ENCODE results near the gene NOSIP.

The NOSIP gene

DNA sequence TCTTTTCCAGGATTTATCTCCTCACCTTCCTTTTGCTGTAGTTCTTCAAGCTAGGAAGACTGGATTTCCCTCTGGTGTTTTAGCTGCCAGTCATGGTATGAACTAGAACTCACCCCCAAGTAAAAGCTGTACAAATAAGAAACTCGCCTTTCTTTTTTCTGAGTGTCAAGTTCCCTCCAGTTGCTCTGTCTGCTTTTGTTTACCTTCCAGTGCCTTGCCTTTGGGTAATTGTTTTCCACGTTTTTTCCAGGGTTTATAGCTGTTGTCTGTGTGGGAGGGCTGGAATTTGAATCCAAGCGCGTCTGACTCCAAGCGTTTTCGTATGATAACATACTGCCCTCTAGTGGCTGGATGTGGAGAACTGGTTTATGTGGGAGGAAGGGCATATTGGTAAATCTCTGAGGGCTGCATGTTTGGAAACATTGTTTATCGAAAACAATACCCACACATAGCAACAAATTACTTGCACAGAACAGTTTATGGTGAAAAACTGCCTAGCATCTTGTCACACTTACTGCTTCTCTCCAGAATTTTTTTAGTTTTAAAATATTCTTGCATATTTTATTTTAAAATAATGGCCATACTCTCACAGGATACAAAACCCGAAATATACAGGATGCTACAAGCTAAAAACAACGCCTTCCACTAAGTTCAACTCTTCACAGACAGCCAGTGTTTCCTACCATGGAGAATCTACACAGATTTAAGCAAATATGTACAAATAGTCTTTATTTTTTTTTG is 33.4 kb downstream of the NOSIP start:
- peak; percentile 38 to 60 for DNase-seq (ENCODE audit: low read depth in 2 of 2)

DNA sequence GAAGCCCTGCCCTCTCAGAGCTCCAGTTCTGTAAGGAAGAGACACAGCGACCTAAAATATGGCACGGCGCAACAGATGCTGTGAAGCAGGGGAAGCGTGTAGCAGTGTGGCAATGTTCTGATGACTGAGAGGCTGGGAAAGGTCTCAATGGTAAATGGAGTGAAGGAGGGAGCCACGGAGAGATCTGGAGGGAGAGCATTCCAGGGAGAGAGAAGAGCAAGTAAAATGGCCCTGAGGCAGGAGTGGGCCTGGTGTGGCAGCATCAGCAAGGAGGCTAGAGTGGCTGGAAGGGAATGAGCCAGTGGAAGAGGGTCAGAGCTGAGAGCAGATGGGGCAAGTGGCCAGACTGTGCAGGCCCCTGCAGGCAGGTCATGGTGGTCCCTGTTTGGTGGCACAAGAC is 36.2 kb downstream of the NOSIP start:
- DNase-seq (ENCODE audit: low read depth in 2 of 2), result no peak

DNA sequence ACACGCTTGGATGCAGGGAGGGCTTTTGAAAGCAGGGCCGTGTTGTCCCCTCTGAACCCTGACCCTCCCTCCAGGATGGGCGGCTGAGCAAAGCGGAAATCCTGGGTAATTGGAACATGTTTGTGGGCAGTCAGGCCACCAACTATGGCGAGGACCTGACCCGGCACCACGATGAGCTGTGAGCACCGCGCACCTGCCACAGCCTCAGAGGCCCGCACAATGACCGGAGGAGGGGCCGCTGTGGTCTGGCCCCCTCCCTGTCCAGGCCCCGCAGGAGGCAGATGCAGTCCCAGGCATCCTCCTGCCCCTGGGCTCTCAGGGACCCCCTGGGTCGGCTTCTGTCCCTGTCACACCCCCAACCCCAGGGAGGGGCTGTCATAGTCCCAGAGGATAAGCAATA is 37.3 kb downstream of the NOSIP start:
- no peak for DNase-seq (ENCODE audit: low read depth in 2 of 2)

DNA sequence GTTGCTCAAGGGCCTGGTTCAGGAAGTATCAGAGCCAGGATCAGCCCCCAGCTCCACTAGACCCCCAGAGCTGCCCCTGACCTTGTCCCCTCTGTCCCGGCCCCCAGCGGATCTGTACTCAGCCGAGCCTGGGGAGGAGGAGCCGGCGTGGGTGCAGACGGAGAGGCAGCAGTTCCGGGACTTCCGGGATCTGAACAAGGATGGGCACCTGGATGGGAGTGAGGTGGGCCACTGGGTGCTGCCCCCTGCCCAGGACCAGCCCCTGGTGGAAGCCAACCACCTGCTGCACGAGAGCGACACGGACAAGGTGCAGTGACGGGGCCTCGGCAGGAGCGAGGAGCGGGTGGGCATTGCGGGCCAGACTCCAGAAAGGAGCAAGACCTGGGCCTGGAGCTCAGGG is 37.9 kb downstream of the NOSIP start:
- no peak for DNase-seq (ENCODE audit: low read depth in 2 of 2)

DNA sequence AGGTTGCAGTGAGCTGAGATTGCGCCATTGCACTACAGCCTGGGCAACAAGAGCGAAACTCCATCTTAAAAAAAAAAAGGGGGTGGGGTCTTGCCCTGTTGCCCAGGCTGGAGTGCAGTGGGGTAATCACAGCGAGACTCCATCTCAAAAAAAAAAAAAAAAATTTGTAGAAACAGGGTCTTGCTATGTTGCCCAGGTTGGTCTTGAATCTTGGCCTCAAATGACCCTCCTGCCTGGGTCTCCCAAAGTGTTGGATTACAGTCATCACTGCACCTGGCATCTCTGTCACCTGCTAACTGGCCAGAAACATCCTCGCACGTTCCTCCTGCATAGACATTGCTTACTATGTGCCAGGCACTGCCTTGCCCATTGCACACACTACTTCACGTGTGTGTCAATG is 38.4 kb downstream of the NOSIP start:
- no peak for DNase-seq (ENCODE audit: low read depth in 2 of 2)

DNA sequence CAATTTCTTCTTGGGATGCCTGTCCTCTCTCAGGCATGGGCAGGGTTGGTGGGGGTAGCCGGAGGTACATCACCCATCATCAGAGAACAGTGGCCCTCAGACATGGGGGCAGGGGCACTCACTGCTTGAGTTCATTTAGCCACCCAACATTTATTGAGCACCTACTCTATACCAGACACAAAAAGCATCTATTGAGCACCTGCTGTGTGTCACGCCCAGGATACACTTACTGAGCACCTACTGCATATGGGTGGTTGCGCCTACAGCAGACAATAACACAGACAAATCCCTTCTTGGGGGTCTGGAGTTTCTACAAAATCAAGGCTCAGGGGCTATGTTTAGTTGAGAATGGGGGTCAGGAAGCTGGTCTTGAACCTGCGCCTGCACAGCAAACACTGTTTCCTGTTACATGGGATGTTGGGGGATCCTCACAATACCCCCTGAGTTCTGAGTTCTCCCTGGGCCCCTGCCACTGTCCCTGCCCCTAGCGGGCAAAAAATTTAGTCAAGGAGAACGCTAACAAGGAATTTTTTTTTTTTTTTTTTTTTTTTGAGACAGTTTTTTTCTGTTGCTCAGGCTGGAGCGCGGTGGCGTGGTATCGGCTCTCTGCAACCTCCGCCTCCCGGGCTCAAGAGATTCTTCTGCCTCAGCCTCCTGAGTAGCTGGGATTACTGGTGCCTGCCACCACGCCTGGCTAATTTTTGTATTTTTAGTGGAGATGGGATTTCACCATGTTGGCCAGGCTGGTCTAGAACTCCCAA is 41.0 kb downstream of the NOSIP start:
- no peak for DNase-seq (ENCODE audit: low read depth in 2 of 2)

DNA sequence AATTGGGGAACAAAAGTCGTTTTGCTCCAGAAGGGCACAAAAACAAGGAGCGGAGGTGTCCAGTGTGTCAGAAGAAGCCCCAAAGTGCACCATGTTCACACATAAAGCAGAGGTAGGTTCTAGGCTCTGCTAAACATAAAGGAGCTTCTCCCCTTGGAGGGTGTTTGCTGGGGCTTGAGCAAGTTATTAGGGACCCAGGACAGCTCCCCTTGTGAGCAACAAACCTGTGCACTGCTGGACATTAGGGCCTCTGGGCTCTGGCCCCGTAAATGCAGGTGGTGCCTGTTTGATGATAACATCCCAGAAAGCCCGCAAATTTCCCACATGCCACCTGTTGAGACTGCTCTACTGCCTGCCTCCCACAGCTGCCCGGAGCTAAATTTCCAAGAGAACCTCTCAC is 41.7 kb downstream of the NOSIP start:
- no peak for DNase-seq (ENCODE audit: low read depth in 2 of 2)

DNA sequence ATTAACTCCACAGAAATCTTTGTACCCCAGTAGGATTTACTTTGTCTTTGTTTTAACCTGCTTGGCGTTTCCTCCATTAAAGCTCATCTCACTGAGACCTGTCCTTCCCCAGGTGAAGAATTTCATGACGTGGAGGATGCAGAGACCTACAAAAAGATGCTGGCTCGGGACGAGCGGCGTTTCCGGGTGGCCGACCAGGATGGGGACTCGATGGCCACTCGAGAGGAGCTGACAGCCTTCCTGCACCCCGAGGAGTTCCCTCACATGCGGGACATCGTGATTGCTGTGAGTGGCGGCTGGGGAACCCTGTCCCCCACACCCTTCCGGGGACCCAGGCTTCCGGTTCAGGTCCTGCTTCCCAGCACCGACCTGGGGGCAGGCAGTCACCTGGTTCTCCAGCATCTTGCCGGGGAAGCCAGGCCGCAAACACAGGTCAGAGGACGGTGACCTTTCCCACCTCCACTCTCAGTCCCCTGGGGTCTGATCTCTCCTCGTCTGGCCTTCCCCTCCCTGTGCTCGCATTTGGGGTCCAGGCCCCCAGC is 43.4 kb downstream of the NOSIP start:
- no peak for DNase-seq (ENCODE audit: low read depth in 2 of 2)

DNA sequence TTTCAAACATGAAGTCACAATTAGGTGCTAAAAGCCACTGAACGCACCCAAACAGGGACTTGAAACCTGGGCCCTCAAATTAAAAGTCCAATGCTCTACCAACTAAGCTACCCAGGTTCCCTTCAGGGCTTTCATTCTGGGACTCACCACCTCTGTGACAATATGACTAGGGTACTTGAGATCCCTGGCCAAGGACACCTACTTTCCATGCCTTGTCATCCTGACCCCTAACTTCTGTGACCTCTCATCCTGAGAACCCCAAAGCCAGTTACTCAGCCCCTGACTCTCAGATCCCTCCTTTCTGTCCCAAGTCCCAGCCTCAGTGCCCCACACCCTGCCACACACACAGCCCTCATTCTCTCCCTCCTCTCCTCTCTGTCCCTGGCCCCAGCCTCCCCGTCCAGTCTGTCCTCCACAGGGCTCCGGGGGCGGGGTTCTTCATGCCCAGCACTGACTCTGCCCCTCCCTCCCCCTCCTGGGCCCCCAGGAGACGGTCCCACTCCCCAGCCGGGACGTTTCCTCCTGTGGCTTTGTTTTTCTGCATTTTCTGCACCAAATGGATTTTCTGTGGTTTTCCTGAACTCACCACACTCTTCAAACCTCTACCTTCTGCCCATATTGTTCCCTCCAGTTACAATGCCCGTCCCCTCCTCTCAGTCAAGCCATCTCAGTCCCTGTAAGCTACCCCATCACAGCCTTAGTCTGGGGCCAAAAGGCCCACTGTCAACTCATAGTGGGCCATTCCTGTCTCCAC is 45.5 kb downstream of the NOSIP start:
- no peak for DNase-seq (ENCODE audit: low read depth in 2 of 2)

DNA sequence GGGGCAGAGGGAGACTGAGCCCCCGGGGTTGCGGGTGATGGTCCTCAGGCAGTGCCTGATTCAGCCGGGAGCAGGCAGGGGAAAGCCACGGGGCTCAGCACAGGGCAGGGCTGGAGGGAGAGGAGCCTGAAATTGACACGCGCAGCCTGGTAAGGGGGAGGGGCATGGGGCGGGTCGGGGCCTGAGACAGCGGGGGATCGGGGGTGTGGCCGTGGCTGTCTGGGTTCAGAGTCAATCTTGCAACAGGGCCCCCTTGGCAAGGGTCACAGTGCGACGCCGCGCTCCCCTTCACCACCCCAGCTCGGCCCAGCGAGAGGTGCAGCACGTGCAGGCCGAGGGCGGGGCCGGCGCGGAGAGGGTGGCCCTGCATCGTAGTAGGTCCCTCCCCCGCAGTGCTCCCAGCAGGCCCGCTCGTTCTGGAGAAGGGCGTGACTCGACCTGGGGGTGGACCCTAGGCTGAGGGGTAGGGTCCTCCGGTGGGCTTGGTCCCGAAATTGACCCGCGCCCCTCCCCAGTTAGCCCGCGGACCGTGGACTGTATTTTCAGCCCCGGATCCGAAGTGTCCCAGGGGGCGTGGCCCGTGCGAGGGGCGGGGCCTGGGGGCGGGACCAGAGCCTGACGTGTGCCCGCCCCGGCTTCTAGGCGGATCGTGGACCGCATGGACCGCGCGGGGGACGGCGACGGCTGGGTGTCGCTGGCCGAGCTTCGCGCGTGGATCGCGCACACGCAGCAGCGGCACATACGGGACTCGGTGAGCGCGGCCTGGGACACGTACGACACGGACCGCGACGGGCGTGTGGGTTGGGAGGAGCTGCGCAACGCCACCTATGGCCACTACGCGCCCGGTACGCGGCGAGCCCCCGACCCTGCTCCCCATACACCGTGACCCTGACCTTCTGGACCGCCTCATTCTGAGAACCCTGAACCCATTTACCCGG is 46.5 kb downstream of the NOSIP start:
- peak; percentile 79 to 80 for DNase-seq (ENCODE audit: low read depth in 2 of 2)

DNA sequence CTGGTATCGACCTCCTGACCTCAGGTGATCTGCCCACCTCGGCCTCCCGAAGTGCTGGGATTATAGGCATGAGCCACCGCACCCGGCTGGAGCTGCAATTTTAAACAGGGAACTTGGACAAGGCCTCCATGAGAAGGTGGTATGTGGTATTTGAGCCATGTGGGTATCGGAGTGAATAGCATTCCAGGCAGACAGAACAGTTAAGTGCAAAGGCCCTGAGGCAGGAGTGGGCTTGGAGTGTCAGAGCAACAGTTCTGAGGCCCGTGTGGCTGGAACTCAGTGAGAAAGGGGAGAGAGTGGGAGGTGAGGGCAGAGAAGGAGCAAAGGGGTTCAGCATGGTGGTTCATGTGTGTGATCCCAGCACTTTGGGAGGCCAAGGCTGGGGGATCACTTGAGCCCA is 49.6 kb downstream of the NOSIP start:
- no peak for DNase-seq (ENCODE audit: low read depth in 2 of 2)

DNA sequence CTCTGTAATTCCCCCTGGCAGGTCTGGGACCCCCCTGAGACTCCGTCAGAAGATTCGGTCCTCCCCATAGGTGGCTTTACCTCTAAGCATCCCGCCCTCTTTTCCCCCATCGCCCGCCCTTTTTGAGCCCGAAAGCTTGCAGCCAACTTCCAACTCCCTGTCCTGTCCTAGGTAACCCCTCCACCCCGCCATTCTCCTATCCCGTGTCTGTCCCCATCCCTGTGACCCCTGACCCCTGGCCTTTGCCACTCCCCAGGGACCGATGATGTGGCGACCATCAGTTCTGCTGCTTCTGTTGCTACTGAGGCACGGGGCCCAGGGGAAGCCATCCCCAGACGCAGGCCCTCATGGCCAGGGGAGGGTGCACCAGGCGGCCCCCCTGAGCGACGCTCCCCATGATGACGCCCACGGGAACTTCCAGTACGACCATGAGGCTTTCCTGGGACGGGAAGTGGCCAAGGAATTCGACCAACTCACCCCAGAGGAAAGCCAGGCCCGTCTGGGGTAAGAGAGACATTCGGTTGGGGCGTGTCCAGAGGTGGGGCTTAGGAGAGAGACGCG is 52.1 kb downstream of the NOSIP start:
- DNase-seq (ENCODE audit: low read depth in 2 of 2), result no peak

DNA sequence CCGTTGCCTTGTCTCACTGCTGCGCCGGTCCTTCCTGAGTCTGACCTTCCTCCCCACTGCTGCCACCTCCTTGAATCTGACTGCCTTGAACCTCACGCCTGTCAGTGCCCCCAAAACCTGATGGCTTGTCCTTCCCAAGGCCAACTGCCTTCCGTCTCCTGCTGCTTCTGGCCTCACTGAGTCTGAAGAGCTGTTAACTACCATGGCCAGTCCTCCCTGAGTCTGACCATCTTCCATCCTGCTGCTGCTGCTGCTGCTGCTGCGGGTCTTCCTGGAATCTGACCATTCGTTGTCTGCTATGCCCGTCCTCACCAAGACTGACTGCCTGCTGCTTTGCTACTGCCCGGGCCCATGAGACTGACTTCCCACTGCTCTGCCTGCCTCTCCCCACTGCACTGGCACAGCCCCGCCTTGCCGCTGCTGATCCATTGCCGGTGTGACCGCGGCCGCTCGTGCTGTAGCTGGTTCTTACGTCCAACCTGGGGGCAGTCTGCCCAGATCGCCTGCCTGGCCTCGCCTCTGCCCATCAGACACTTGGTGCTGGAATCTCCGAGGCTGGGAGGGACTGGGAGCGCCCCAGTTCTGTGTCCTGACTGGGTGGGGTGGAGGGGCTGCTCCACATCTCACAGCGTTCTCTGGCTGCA is 55.4 kb downstream of the NOSIP start:
- no peak for DNase-seq (ENCODE audit: low read depth in 2 of 2)

DNA sequence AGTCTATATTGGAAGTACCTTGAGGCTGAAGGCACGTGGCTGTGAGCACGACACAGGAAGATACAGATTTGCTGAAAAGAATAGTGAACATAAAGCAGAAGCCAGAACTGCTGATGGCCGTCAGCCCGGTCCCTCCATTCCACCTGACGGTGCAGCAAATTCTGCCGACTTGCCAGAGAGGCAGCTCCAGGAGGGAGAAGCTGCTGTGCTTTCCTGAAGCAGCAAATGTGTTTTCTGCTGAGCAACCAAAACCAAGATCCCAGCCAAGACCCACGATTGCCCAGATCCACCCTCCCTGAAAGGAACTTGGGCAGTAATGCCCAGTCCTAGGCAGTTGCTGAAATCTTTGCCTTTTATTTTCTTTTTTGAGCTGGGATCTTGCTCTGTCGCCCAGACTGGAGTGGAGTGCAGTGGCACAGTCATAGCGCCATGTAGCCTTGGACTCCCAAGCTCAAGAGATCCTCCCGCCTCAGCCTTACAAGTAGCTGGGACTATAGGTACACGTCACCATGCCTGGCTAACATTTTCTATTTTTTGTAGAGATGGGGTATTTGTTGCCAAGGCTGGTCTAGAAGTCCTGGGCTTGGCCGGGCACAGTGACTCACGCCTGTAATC is 59.5 kb downstream of the NOSIP start:
- DNase-seq (ENCODE audit: low read depth in 2 of 2), result no peak

DNA sequence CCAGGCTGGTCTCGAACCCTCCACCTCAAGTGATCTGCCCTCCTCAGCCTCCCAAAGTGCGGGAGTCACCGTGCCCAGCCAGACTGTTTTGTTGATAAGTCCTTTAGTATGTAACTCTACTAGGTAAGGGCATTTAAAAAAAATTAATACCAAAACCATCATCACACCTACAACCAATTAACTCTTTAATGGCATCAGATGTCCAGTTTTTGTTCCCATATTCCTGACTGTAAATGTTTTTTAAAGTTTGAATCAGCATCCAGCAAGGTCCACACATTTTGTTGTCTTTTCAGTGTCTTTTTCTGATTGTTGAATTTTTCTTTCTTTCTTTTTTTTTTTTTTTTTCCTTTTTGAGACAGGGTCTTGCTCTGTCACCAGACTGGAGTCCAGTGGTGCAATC is 62.3 kb downstream of the NOSIP start:
- no peak for DNase-seq (ENCODE audit: low read depth in 2 of 2)

DNA sequence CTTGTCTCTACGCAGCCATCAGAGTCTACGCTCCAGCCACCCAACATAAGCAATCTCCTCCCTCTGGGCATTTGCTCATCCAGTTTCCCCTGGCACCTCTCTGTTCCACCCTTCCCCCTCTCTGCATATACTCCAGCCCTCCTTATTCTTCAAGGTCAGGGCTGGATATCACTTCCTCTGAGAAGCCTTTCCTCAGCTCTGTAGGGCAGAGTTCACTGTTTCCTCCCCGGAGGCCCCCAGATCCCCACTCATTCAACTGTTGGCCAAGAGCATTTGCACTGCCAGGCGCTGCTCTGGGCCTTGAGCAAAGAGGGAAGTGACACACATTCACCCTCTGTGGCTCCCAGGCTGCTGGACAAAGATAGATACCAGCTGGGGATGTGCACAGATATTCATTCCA is 64.6 kb downstream of the NOSIP start:
- DNase-seq (ENCODE audit: low read depth in 2 of 2), result no peak

DNA sequence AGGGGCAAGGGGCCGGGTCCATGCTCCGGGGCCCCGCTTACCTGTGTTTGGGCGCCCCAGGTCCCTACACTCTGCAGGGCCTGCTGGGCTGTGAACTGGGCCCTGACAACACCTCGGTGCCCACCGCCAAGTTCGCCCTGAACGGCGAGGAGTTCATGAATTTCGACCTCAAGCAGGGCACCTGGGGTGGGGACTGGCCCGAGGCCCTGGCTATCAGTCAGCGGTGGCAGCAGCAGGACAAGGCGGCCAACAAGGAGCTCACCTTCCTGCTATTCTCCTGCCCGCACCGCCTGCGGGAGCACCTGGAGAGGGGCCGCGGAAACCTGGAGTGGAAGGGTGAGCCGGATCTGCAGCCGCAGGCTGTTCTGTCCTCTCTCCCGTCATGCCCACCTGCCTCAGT is 66.2 kb downstream of the NOSIP start:
- DNase-seq (ENCODE audit: low read depth in 2 of 2), result no peak

DNA sequence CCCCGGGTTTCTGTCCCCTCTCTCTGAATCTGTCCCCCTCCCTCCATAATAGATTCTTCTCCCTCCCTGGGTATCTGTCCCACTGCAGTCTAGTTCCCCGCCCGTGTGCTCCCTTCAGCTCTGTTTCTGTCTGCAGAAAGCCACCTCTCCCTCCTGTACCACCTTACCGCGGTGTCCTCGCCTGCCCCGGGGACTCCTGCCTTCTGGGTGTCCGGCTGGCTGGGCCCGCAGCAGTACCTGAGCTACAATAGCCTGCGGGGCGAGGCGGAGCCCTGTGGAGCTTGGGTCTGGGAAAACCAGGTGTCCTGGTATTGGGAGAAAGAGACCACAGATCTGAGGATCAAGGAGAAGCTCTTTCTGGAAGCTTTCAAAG is 66.6 kb downstream of the NOSIP start:
- no peak for DNase-seq (ENCODE audit: low read depth in 2 of 2)

DNA sequence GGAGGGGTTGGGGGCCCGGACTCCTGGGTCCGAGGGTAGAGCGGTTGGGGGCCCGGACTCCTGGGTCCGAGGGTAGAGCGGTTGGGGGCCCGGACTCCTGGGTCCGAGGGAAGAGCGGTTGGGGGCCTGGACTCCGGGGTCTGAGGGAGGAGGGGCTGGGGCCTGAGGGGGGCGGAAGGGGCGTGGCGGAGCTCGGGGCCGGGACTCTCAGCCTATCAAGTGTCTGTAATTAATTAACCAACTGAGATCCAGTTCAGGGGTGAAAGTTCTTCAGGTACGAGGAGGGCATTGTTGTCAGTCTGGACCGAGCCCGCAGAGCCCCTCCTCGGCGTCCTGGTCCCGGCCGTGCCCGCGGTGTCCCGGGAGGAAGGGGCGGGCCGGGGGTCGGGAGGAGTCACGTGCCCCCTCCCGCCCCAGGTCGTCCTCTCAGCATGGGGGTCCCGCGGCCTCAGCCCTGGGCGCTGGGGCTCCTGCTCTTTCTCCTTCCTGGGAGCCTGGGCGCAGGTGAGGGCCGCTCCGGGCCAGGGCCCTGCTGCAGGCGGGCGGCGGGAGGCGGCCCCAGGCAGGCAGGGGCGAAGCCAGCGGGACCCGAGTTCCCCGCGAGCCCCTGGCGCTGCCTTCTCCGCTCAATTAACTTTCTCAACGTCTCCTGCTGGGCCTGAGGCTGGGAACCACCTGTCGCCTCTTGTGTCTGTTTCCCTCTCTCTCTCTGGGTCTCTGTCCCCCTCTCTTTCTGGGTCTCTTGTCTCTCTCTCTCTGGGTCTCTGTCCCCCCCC is 67.2 kb downstream of the NOSIP start:
- no peak for DNase-seq (ENCODE audit: low read depth in 2 of 2)

Data from activated CD4-positive, alpha-beta T cell treated with anti-CD3 and anti-CD28 coated beads for 24 hours (primary cell).